Activated CD4-positive, alpha-beta T cell treated with anti-CD3 and anti-CD28 coated beads, Interleukin-2, amount 50 U/mL, for 4 hours (primary cell): ENCODE data around the gene ELF4.
"Not testable (repeated sequence)": the region's sequence is repeated elsewhere in the genome, so short reads cannot be mapped to it uniquely, and the experiment has no call there.

Source experiments
- DNase-seq, 2 experiments: peaks; one replicate each; pipeline ENCODE4 v3.0.0-alpha.2; 2020

ELF4 gene

GRCh38 chrX:130110379-130111219, at the start of gene ELF4:
Gene ELF4 (minus strand): TSS chrX:130110497. CDS start chrX:130081330, 29,167 bp downstream.
- DNase-seq = peak; percentile 52 to 58

DNA sequence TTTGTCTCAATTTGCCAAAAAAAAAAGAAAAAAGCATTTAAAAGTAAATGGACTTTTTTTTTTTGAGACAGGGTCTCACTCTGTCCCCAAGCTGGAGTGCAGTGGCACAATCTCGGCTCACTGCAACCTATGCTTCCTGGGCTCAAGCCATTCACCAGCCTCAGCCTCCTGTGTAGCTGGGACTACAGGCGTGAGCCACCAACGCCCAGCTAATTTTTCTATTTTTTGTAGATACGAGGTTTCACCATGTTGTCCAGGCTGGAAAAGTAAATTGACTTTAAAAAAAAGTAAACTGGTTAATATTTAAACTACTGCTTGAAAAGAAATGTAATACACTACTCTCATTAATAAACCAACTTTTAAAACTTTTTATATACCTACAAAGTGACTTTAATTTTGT, 49.5 kb upstream of the ELF4 start:
- DNase-seq = no peak

GRCh38 chrX:130158311-130158710, 48.0 kb upstream of the ELF4 start:
- no peak for DNase-seq

DNA sequence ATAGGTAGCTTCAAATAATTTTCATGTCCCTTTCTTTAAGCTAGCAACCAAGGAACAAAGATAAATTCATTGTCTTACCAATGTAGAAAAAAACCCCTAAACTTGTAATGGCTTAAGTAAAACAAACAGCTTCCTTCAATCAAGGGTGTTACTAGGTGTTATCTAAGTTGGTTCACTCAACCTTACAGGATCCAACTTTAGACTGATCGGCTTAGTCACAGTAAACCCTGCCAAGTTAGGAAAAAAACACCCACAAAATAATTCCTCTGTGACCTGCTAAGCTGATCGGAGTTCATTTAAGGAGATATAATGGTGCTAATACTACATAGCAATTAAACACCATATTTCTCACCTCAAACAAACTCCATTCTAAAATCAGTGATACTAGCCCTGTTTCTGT, 45.3 kb upstream of the ELF4 start:
- DNase-seq = no peak

DNA sequence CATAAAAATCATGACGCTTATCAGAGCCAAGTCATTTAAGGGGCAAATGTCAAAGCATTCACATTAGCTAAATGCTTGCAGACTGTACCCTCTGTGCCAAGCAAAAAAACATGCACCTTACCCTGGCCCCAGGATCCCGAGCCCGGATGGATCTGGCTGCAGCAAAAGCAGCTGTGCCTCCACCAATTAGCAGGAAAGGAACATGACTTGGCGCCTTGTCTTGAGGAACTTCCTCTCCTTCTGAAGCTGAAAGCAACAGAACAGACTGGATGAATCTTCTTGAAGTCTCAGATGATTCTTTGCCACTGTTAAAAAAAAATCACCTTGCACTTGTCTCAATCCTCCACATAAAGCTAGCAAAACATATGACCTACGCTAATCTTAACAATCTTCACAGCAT, 37.3 kb upstream of the ELF4 start:
- no peak for DNase-seq

DNA sequence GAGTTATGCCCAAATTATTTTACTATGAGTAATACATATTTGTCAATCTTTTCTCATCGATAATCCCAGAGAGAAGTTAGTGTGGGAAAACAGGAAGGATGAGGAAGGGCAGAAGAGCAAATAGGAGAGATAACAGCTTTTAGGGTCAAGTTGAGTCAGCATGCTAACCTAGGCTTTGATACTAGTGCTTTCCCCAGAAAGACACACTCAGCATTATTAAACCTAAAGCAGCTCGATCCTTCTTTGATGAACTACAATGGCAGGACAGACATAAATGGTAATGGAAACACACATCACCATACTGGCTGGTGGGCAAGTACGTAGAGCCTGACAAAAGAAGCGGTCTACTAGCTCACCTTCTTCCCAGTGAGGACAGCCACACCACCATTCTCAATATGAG, 34.8 kb upstream of the ELF4 start:
- no peak for DNase-seq

- no peak for DNase-seq
Observed at GRCh38 chrX:130144509-130144908, 34.2 kb upstream of the ELF4 start.

- DNase-seq = no peak
Observed at GRCh38 chrX:130139474-130140201, 29.3 kb upstream of the ELF4 start.

GRCh38 chrX:130136961-130137360, 26.7 kb upstream of the ELF4 start:
- DNase-seq = no peak

- no peak for DNase-seq
Observed at GRCh38 chrX:130136496-130136895, 26.2 kb upstream of the ELF4 start.

DNA sequence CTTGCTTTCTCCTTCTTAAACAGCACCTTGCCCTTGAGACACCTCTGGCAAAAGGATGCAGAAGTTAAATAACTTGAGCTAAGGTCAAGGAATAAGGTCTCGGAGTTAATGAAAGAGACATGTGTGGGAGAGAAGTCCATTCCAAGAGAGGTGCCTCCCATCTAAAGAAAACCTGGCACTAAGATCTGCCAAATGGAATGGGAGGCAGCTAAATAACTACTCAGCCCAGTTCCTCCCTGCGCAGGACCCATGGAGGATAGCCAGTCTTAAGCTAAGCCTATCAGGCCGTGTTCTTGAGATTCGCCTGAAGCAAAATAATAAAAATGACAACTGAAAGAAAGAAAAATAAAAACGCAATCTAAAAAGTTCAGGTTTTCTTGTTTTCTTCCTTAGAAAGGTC, 20.7 kb upstream of the ELF4 start:
- no peak for DNase-seq

DNA sequence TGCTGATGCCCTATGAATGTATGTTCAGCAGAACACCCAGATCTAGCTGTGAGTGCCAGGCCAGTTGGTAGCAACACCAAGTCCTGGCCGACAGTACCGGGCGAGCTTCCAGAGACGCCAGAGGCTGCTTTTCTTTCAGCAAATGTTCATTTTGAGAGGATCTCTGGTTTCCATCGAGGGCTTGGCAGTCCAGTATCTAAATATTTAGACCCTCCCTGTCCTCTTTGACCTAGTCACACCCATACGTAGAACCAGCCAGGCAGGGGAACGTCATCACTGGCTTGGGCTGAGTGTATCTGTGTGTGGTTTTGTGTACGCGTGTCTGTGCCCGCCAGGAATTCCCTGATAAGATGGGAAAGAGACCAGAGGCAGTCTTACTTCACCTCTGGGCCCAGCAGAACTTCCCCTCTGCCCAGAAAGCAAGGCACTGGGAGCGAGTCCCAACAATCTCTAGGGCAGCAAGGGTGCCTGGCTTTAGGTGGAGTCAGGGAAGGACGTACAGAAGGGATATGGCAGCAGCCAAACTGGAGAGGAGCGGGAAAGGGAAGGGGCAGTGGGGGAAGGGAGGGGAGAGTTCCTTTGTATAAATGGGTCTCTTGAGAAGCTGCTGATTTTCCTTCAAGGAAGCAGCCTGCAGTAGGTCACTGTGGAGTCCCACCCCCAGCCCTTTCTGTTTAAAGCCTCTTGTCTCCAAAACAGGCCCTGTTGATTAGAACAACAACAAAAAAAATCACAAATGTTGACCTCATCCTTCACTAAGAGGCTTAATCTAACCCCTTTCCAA, 15.0 kb upstream of the ELF4 start:
- no peak for DNase-seq

DNA sequence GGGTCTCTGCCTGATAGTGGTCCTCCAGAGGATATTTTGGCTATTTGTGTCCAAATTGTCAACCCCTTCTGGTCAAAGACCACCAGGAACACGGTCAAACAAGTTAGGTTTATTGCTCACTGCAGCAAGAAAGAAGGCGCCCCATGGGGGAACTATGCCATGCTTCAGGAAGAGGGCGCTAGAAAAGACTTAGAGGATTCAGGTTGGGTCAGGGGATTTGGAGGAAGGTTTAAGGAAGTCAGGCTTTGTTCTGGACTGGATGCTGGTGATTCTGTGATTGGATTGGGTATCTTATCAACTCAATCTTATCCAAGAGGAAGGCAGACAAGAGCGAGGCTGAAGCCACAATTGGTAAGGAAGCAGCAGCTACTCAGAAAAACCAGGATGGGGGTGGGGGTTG, 14.3 kb upstream of the ELF4 start:
- DNase-seq = no peak

DNA sequence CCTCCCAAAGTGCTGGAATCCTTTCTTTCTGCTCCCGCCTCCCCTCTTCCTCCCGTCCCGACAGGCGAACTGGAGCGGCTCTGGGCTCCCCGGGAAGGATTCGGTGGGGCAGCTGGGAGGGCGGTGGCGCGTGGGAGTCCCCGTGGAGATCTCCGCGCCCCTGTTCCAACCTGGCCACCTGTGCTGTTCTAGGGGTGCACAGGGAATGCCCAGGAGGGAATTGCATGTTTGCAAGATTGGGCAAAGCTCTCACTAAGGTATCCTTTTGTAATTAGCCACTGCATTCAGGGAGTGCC, 11.2 kb upstream of the ELF4 start:
- no peak for DNase-seq

GRCh38 chrX:130120746-130121504, 10.6 kb upstream of the ELF4 start:
- DNase-seq = peak; percentile 54 to 59

DNA sequence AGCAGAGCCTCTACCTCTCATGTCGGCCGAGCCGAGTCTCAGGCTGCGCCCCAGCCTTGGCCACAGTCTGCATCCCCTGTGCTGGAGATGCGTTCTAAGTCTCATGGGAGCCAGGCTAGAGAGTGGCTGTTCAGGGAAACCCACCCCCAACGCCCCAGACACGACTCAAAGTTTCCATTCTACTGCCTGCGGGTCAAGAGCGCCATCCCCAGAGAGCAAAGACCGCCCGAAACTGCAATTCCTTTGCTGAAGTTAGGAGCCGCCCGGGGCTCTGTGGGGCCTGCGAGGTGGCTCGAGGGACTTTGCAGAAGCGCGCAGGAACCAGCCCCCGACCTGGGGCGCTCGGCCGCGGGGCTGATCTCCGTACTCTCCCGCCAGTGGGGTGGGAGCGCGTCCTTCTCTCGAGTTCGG, 10.0 kb upstream of the ELF4 start:
- DNase-seq = no peak

DNA sequence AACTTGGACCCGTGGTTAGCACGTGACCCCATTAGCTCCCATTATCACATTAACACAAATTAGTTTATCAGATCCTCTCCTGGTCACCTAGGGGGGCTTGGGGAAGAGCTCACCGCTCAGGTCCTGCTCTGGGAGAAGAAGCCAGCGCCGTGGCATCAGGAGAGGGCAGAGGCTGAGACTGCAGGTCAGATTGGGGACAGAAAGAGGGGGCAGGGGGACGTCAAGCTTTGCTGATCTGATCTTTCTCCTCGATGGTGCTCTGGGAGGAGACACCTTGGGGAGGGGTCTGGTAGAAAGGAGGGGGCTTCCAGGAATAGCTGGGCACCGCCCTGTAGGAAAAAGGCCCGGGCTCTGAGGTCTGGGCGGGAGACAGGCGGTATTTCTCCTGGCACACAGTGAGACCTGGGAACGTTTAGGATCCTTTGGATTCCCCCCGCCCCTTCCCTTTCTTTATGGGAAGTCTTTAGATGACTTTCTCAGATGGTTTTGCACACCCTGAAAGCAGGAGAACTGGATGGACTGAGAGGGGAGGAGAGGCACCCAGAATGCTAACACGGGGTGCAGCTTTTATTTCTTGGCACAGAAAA, 9.1 kb upstream of the ELF4 start:
- DNase-seq = no peak

DNA sequence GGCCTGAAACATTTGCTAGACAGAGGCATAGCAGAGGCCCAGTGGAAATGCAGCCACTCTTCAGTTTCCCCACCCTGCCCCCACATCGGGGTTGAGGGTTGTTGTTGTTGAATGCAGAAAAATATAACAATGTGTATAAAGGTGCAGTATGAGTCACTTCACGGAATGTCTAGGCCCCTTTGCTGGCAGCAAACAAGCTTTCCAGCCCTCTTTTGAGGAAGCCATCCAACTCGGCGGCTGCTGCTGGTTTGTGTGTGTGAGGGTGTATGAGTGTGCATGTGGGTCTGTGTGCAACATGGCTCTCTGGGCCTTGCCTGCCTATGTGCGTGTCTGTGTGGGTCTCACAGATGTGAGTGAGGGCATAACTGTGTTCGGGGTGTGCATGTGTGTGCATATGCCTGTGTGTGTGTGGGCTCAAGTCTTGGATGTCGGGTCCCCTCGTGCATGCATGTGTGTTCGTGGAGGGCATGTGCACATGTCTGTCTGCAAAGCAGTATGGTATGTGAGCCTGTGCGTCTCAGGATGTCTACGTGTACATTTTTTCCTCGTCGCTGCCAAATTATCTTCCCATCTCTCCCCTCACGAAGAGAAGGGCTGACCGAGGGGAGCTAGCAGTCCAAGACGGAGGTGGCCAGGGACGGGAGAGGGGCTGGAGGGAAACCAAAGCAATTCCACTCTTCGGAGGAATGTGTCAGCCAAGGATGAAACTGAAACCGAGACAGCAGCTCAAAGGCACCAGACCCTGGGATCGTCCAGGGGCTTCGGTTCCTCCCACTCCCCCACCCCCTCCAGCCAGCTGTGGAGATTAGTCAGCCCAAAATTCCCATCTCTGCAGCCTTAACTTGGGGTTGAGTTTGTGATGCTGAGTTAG, 8.4 kb upstream of the ELF4 start:
- no peak for DNase-seq

- DNase-seq = no peak
Observed at GRCh38 chrX:130117166-130117565, 6.9 kb upstream of the ELF4 start.

GRCh38 chrX:130115119-130115885, 5.0 kb upstream of the ELF4 start:
- not testable (repeated sequence) for DNase-seq

- no peak for DNase-seq
Observed at GRCh38 chrX:130114141-130114588, 3.9 kb upstream of the ELF4 start.
